MM.1S (cell line): ENCODE measurements around the gene GAGE12J.

Experiments used
- DNase-seq: peaks from one replicate; pipeline ENCODE4 v3.0.0-alpha.2; 2015
- H2AFZ ChIP-seq: fragments of 300-600 bp; sonication (generic); 2 replicates; pipeline ENCODE4 v1.6.0; 2016; ENCODE audit warnings: antibody characterized with exemption, low read length
- H3F3A ChIP-seq: fragments of 300-600 bp; sonication (generic); 2 replicates; pipeline ENCODE4 v1.6.1; 2016; ENCODE audit warnings: mild to moderate bottlenecking, antibody characterized with exemption, low read length, moderate library complexity, mixed read lengths; ENCODE audit not compliant: insufficient read depth
- H3K27ac ChIP-seq: fragments of 300-600 bp; sonication (generic); 2 replicates; pipeline ENCODE4 v1.5.1; 2016; ENCODE audit warnings: mild to moderate bottlenecking, low read length
- H3K27me3 ChIP-seq: fragments of 300-600 bp; sonication (generic); replicated peaks from 2 replicates; pipeline ENCODE4 v1.6.0; 2016; ENCODE audit warnings: low read length; ENCODE audit not compliant: insufficient read depth
- H3K36me3 ChIP-seq: fragments of 300-600 bp; sonication (generic); replicated peaks from 2 replicates; pipeline ENCODE4 v1.6.1; 2016; ENCODE audit warnings: mild to moderate bottlenecking, low read length, mixed read lengths; ENCODE audit not compliant: insufficient read depth
- H3K4me1 ChIP-seq: fragments of 300-600 bp; sonication (generic); 2 replicates; pipeline ENCODE4 v1.6.1; 2016; ENCODE audit warnings: low read length, mixed read lengths
- H3K4me2 ChIP-seq: fragments of 300-600 bp; sonication (generic); 2 replicates; pipeline ENCODE4 v1.6.0; 2016; ENCODE audit warnings: low read depth, low read length
- H3K4me3 ChIP-seq: fragments of 300-600 bp; sonication (generic); 2 replicates; pipeline ENCODE4 v1.5.1; 2016; ENCODE audit warnings: low read length, mixed read lengths
- H3K79me2 ChIP-seq: fragments of 300-600 bp; sonication (generic); 2 replicates; pipeline ENCODE4 v1.6.1; 2016; ENCODE audit warnings: mixed run types, low read length, mixed read lengths
- H3K9ac ChIP-seq: fragments of 300-600 bp; sonication (generic); 2 replicates; pipeline ENCODE4 v1.6.1; 2016; ENCODE audit warnings: low read length, mixed read lengths
- H3K9me2 ChIP-seq: fragments of 300-600 bp; sonication (generic); replicated peaks from 2 replicates; pipeline ENCODE4 v1.6.1; 2016; ENCODE audit warnings: mild to moderate bottlenecking, low read length, mixed read lengths; ENCODE audit not compliant: insufficient read depth
- H3K9me3 ChIP-seq: fragments of 300-600 bp; sonication (generic); replicated peaks from 2 replicates; pipeline ENCODE4 v1.6.1; 2016; ENCODE audit warnings: mild to moderate bottlenecking, low read length, mixed read lengths; ENCODE audit not compliant: insufficient read depth
- H4K20me1 ChIP-seq: fragments of 300-600 bp; sonication (generic); 2 replicates; pipeline ENCODE4 v1.6.1; 2016; ENCODE audit warnings: mild to moderate bottlenecking, low read length, moderate library complexity, mixed read lengths; ENCODE audit not compliant: insufficient read depth
- EZH2 ChIP-seq: fragments of 300-600 bp; sonication (generic); optimal IDR thresholded peaks from 2 replicates; pipeline ENCODE3; 2017; ENCODE audit warnings: low read depth, mild to moderate bottlenecking, antibody characterized with exemption, low read length, mixed read lengths
- EZH2phosphoT487 ChIP-seq: fragments of 300-600 bp; sonication (generic); IDR thresholded peaks from 2 replicates; pipeline ENCODE4 v1.6.1; 2018; ENCODE audit warnings: antibody characterized with exemption, low read length
- TF ChIP-seq, protein P1 (sequence below): fragments of 300-600 bp; sonication (generic); IDR thresholded peaks from 2 replicates; pipeline ENCODE4 v1.5.1; 2016; ENCODE audit warnings: antibody characterized with exemption, low read length, mixed read lengths

GAGE12J gene

DNA sequence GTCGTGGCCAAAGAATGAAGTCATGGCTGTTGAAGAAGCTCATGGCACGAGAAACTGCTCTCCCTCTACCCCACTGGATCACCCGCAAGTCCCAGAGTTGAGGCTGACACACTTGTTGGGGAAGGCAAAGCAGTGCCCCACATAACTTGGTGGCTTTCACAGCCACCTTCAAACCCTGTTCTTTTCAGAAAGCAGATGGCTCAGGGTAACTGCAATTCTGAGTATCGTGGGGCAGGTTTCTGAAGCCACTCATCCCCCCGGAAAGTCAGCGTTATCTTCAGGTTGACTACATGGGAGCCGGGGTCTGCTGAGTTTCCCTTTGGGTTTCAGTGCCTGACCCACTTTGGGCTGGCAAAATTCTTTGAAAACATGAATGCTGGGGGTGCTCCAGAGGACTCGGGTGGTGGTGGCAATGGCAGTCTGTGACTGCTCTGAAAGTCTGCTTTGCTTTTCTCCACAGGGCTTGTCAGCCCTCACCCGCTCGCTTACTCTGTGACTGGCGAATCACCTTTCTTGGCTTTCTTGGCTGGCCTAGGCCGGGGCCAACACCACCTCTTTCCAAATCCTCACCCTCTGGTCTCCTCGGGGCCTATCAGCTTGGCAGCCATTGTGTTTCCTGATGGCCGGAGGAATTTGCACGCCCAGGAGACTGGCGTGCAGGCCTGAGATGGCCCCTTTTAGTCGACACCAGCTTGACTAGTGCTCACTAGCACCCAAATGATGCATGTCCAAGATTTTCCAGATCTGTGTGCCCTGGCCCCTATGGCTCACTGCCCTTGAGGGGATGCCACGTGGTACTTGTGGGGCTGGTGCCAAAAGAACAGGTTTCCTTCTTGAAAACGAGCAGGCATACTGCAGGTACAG is 44.9 kb upstream of the GAGE12J start:
- TF ChIP-seq, protein P1, sequence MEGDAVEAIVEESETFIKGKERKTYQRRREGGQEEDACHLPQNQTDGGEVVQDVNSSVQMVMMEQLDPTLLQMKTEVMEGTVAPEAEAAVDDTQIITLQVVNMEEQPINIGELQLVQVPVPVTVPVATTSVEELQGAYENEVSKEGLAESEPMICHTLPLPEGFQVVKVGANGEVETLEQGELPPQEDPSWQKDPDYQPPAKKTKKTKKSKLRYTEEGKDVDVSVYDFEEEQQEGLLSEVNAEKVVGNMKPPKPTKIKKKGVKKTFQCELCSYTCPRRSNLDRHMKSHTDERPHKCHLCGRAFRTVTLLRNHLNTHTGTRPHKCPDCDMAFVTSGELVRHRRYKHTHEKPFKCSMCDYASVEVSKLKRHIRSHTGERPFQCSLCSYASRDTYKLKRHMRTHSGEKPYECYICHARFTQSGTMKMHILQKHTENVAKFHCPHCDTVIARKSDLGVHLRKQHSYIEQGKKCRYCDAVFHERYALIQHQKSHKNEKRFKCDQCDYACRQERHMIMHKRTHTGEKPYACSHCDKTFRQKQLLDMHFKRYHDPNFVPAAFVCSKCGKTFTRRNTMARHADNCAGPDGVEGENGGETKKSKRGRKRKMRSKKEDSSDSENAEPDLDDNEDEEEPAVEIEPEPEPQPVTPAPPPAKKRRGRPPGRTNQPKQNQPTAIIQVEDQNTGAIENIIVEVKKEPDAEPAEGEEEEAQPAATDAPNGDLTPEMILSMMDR, result no peak
- no peak overlapping the region for H3K9ac ChIP-seq
- no peak for DNase-seq

DNA sequence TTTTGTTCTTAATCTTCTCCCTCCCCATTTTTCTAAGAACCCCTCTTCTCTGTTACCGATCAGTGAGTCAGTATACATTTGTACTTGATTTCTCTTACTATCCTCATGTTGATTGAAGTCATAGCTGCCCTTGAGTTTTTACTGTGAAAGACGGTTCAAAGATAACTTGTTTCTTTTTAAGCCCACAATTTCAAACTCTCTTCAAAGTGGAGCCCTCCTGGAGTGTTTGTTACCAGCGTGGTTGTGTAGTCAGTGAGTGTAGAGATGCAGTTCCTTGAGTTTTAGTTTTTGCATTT is 44.4 kb upstream of the GAGE12J start:
- H3K4me3 ChIP-seq, result no peak overlapping the region
- no peak overlapping the region for H2AFZ ChIP-seq
- H3K4me2 ChIP-seq, result no peak overlapping the region
- H3K9ac ChIP-seq, result no peak overlapping the region
- H4K20me1 ChIP-seq, result no peaks in the 10 kb centered on the region
- H3K36me3 ChIP-seq, result no peaks in the 10 kb centered on the region
- DNase-seq, result no peak
- no peaks in the 10 kb centered on the region for H3F3A ChIP-seq
- no peak for TF ChIP-seq EZH2
- TF ChIP-seq, protein P1, result no peak
- H3K27ac ChIP-seq, result no peak overlapping the region
- no peaks in the 10 kb centered on the region for H3K4me1 ChIP-seq
- peaks cover 1% of the 10 kb centered on the region; the same call in 1 of the 2 replicates for H3K79me2 ChIP-seq
- no peaks in the 10 kb centered on the region for H3K9me3 ChIP-seq
- H3K27me3 ChIP-seq, result no peaks in the 10 kb centered on the region
- no peaks in the 10 kb centered on the region for H3K9me2 ChIP-seq

More for the DNA sequence above, 44.9 kb upstream of the GAGE12J start:
- no peaks in the 10 kb centered on the region for H3K27me3 ChIP-seq
- H3K79me2 ChIP-seq, result peaks cover 3% of the 10 kb centered on the region; the same call in 1 of the 2 replicates
- H3K36me3 ChIP-seq, result no peaks in the 10 kb centered on the region
- no peaks in the 10 kb centered on the region for H4K20me1 ChIP-seq
- H3F3A ChIP-seq, result no peaks in the 10 kb centered on the region
- no peaks in the 10 kb centered on the region for H3K9me2 ChIP-seq
- no peaks in the 10 kb centered on the region for H3K4me1 ChIP-seq
- H3K4me2 ChIP-seq, result no peak overlapping the region
- H3K9me3 ChIP-seq, result no peaks in the 10 kb centered on the region
- no peak overlapping the region for H2AFZ ChIP-seq
- no peak overlapping the region for H3K27ac ChIP-seq
- H3K4me3 ChIP-seq, result no peak overlapping the region

DNA sequence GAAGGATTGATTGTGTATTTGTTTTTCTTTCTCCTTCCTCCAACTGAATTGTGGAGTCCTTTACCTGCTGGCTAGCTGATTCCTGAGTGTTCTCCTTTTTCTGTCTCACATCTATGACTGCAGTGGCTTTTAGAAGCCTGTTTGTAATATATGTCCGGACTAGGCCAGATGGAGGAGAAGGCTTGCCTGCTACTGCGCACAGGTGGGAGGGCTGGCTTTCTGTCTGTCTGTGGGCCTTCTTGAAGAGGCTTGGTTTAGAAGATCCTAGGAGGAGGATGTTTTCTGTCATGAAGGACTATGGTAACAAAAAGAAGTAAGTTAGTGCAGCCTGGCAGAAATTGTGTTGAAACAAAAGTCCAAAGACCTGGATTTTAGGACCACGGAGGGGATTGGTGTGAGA is 43.8 kb upstream of the GAGE12J start:
- H3K27me3 ChIP-seq, result no peaks in the 10 kb centered on the region
- no peak overlapping the region for H2AFZ ChIP-seq
- no peaks in the 10 kb centered on the region for H3K4me1 ChIP-seq
- no peak overlapping the region for H3K4me2 ChIP-seq
- TF ChIP-seq EZH2phosphoT487, result no peak
- no peak for TF ChIP-seq EZH2
- TF ChIP-seq, protein P1, result no peak
- no peaks in the 10 kb centered on the region for H4K20me1 ChIP-seq
- H3K36me3 ChIP-seq, result no peaks in the 10 kb centered on the region
- no peaks in the 10 kb centered on the region for H3K9me3 ChIP-seq
- H3K4me3 ChIP-seq, result no peak overlapping the region
- no peak for DNase-seq
- H3K9ac ChIP-seq, result no peak overlapping the region
- H3K79me2 ChIP-seq, result no peaks in the 10 kb centered on the region
- H3K27ac ChIP-seq, result no peak overlapping the region
- no peaks in the 10 kb centered on the region for H3K9me2 ChIP-seq
- no peaks in the 10 kb centered on the region for H3F3A ChIP-seq
